ENCODE results near the gene PSMB8. TPM values are rescaled to one million over a fixed set of nuclear protein-coding genes. Genes with fewer than 3 reads are reported as not detected.
A peak's percentile ranks its signal among the peaks of the same experiment; 100 is the strongest.

The PSMB8 gene
- total RNA-seq, 2 experiments from 2014 or later, result 308 to 327 TPM

DNA sequence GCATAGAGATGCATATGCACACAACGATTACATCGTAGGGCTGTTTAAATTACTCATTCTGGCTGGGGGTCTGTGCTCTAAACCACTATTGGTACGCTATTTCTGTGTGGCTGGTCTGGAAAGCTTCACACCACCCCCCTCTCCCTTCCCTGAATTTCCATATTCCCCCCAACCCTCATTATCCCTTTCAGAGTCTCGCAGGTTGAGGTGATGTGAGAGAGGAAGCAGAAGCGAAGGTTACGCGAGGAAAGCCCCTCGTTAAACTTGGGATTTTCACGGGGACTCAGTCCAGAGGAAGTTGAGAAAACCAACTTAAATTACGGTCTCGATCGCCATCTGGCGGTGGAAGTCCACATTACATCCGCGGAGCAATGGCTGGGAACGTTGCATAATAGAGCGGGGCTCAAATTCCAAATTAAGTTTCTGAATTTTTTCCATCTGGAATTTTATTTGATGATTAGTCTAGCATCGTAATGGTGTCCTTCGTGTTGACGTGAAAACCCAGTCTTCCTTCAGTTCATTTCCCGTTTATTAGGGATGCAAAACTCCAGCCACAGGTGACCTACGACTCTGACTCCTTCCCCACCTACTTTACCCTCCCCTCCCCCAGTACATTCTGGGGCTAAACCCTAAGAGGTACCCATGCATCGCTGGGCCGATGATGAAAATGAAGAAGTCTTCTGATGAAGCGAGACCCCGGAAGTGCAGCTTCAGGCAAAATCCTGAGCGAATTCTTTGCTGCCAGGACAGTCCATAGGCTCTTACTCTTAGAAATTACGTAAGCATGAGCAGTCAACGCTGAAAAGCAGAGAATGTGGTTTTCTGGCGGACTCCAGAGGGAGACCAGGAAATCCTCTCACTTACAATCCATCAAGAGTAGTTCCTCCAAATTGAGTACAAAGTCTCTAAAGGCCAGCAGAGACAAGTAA lies 46.7 kb downstream of the PSMB8 start:
- peaks cover 5% of the 10 kb centered on the region for H3K9me3 Mint-ChIP-seq
- H3K4me3 Mint-ChIP-seq, result peak overlapping the region; percentile 68
- peaks cover 32% of the 10 kb centered on the region for H3K4me1 Mint-ChIP-seq
- DNase-seq, result peak; percentile 84
- peaks cover 44% of the 10 kb centered on the region for H3K27me3 Mint-ChIP-seq
- ATAC-seq (ENCODE audit: low read depth), result peak; percentile 57
- H3K27ac Mint-ChIP-seq, result no peak overlapping the region
- POLR2A ChIA-PET, result interaction anchor here (0.9 kb wide), 1 partner anchor 48 kb away, joined by 4 read pairs; no protein-coding TSS in a partner anchor
- peaks cover 2% of the 10 kb centered on the region for H3K36me3 Mint-ChIP-seq

DNA sequence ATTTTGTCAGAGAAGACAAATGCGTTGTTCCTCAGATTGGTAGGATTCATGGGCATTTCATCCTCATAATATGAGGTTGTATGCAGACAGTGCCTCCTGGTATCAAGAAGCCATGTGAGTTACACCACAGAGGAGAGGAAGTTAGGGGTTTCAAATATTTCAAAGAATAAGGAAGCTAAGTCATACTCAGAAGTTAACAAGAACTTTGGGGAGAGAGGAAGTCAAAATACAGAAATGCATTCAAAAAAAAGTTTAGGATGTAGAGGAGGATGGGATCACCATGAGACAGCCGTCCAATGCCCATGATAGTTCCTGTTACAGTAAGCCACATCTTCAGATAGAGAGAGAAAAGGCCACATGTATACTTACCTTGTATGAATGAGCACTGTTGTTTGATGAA lies 49.3 kb downstream of the PSMB8 start:
- Mint-ChIP-seq H3K9me3 (peaks cover 5% of the 10 kb centered on the region), H3K36me3 (peaks cover 2% of the 10 kb centered on the region), H3K4me1 (peaks cover 32% of the 10 kb centered on the region), H3K4me3 (peak overlapping the region; percentile 58), H3K27ac (peak overlapping the region; percentile 0), H3K27me3 (peaks cover 48% of the 10 kb centered on the region)
- DNase-seq, result no peak
- POLR2A ChIA-PET, result no interaction called here
- ATAC-seq (ENCODE audit: low read depth), result peak; percentile 66

DNA sequence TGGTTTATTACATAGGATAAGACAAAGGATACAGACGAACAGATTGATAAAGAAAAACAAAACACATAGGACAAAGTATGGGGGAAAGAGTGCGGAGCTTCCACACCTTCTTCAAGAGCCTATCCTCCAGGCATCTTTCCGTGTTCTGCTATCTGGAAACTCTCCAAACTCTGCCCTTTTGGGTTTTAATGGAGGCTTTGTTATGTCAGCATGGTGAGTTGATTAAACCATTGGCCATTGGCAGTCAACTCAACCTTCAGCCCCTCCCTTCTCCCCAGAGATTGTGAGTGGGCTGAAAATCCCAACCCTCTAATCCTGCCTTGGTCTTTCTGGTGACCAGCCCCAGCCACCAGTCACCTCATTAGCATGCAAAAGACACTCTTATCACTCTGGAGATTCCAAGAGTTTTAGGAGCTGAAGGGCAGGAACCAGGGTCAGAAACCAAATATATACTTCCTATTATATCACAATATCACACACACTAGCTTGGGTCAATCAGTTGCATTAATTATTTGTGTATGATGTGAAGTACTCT lies 50.9 kb downstream of the PSMB8 start:
- Mint-ChIP-seq H3K9me3 (no peaks in the 10 kb centered on the region), H3K4me1 (peaks cover 30% of the 10 kb centered on the region), H3K27me3 (peaks cover 48% of the 10 kb centered on the region), H3K4me3 (no peak overlapping the region), H3K36me3 (no peaks in the 10 kb centered on the region), H3K27ac (no peak overlapping the region)
- POLR2A ChIA-PET, result no interaction called here
- ATAC-seq (ENCODE audit: low read depth) (no peak), DNase-seq (no peak)

Other genes starting within 250 kb of the PSMB8 start
- gene HLA-DQA1, start 206.6 kb downstream of the PSMB8 start, total RNA-seq, result 1 to 10 TPM; 3.9 to 4.6 TPM
- gene HLA-DQB1, start 177.4 kb downstream of the PSMB8 start, total RNA-seq, result 10 to 100 TPM; 16.5 to 19.0 TPM
- under 1 TPM in 1 of 2 experiments, not detected in 1; 0.34 TPM for gene HLA-DQA2, start 102.7 kb downstream of the PSMB8 start, total RNA-seq
- not detected for gene HLA-DQB2, start 80.5 kb downstream of the PSMB8 start, total RNA-seq
- 1 to 10 TPM; 2.4 to 3.1 TPM for gene HLA-DOB, start 27.0 kb downstream of the PSMB8 start, total RNA-seq
- 100 to 1,000 TPM; 209 to 210 TPM for gene TAP2, start 5.3 kb downstream of the PSMB8 start, total RNA-seq
- 100 to 1,000 TPM; 315 to 323 TPM for gene TAP1, start 9.7 kb upstream of the PSMB8 start, total RNA-seq
- 100 to 1,000 TPM; 353 to 356 TPM for gene PSMB9, start 10.1 kb upstream of the PSMB8 start, total RNA-seq
- 10 to 100 TPM; 14.0 to 14.7 TPM for gene HLA-DMB, start 97.0 kb upstream of the PSMB8 start, total RNA-seq
- gene HLA-DMA, start 109.0 kb upstream of the PSMB8 start, total RNA-seq, result 10 to 100 TPM; 32.1 to 36.1 TPM
- gene BRD2, start 124.5 kb upstream of the PSMB8 start, total RNA-seq, result 100 to 1,000 TPM; 365 to 371 TPM
- 1 to 10 TPM; 7.5 to 8.3 TPM for gene HLA-DOA, start 165.5 kb upstream of the PSMB8 start, total RNA-seq
- 10 to 100 TPM; 35.7 to 39.8 TPM for gene HLA-DPA1, start 229.6 kb upstream of the PSMB8 start, total RNA-seq
- 10 to 100 TPM; 43.4 to 44.7 TPM for gene HLA-DPB1, start 231.9 kb upstream of the PSMB8 start, total RNA-seq